Hepatocyte (in vitro differentiated cells): Measurements from ENCODE around the gene TRPC4AP. TPM values are rescaled to one million over a fixed set of nuclear protein-coding genes. Genes with fewer than 3 reads are reported as not detected.

Source experiments
- DNase-seq: peaks from one replicate; pipeline ENCODE4 v3.0.0-alpha.2; 2016; ENCODE audit warnings: low spot score
- H2AFZ ChIP-seq: fragments of 200-600 bp; sonication (generic); 2 replicates; pipeline ENCODE4 v1.6.0; 2016; ENCODE audit warnings: antibody characterized with exemption, mild to moderate bottlenecking
- H3K27ac ChIP-seq: fragments of 200-600 bp; sonication (generic); 2 replicates; pipeline ENCODE4 v1.5.1; 2016; ENCODE audit warnings: mild to moderate bottlenecking
- H3K27me3 ChIP-seq: fragments of 200-600 bp; sonication (generic); 2 replicates; pipeline ENCODE4 v1.6.1; 2016
- H3K36me3 ChIP-seq: fragments of 200-600 bp; sonication (generic); replicated peaks from 2 replicates; pipeline ENCODE4 v1.5.1; 2016; ENCODE audit warnings: low read depth; ENCODE audit not compliant: insufficient read depth
- H3K4me1 ChIP-seq: fragments of 200-600 bp; sonication (generic); 2 replicates; pipeline ENCODE4 v1.5.1; 2016; ENCODE audit warnings: mild to moderate bottlenecking, moderate library complexity; ENCODE audit not compliant: insufficient read depth
- H3K4me2 ChIP-seq: fragments of 200-600 bp; sonication (generic); 2 replicates; pipeline ENCODE4 v1.6.0; 2016
- H3K4me3 ChIP-seq: fragments of 200-600 bp; sonication (generic); 2 replicates; pipeline ENCODE4 v1.5.1; 2016; ENCODE audit warnings: mild to moderate bottlenecking
- H3K79me2 ChIP-seq: fragments of 200-600 bp; sonication (generic); 2 replicates; pipeline ENCODE4 v1.6.0; 2017; ENCODE audit warnings: mild to moderate bottlenecking
- H3K9me2 ChIP-seq: fragments of 200-600 bp; sonication (generic); replicated peaks from 2 replicates; pipeline ENCODE4 v1.6.0; 2017; ENCODE audit warnings: mild to moderate bottlenecking; ENCODE audit not compliant: insufficient read depth
- H3K9me3 ChIP-seq: fragments of 200-600 bp; sonication (generic); 2 replicates; pipeline ENCODE4 v1.5.1; 2016; ENCODE audit warnings: low read depth, mild to moderate bottlenecking
- H4K20me1 ChIP-seq: fragments of 200-600 bp; sonication (generic); 2 replicates; pipeline ENCODE4 v1.6.0; 2016; ENCODE audit warnings: mild to moderate bottlenecking; ENCODE audit not compliant: insufficient read depth, poor library complexity, severe bottlenecking
- EZH2 ChIP-seq: fragments of 200-600 bp; sonication (generic); IDR thresholded peaks from 2 replicates; pipeline ENCODE4 v1.6.1; 2016; ENCODE audit warnings: antibody characterized with exemption, mild to moderate bottlenecking, borderline replicate concordance
- EZH2phosphoT487 ChIP-seq: fragments of 200-600 bp; sonication (generic); IDR thresholded peaks from one replicate; pipeline ENCODE4 v1.6.1; 2018; ENCODE audit warnings: antibody characterized with exemption, mild to moderate bottlenecking, low read depth, moderate library complexity; ENCODE audit not compliant: unreplicated experiment, severe bottlenecking
- WGBS: methylation state at CpG from one replicate; pipeline ENCODE4 v1.1.6; 2016; ENCODE audit warnings: low lambda C conversion rate; ENCODE audit errors: missing lambda C conversion rate; 5-methylcytosine and 5-hydroxymethylcytosine counted together
- polyA plus RNA-seq: library from polyadenylated mRNA; unstranded; fragments of >200 nt; fragmentation: Nextera tagmentation; extraction: Ambion mirVana; gene quantifications from 2 replicates; pipeline ENCODE4 v1.2.1, GENCODE V29; 2016
- total RNA-seq: library from RNA; depleted of rRNA; stranded (reverse); fragments of >200 nt; gene quantifications from 2 replicates; pipeline ENCODE4 v1.2.3, GENCODE V29; 2014
- TF ChIP-seq, protein P1 (sequence below): fragments of 200-600 bp; sonication (generic); IDR thresholded peaks from 2 replicates; pipeline ENCODE4 v1.5.1; 2016; ENCODE audit warnings: antibody characterized with exemption, mild to moderate bottlenecking; ENCODE audit not compliant: poor library complexity

The TRPC4AP gene
- total and polyA plus RNA-seq, 2 experiments from 2014 or later: 88.6 to 94.9 TPM

DNA sequence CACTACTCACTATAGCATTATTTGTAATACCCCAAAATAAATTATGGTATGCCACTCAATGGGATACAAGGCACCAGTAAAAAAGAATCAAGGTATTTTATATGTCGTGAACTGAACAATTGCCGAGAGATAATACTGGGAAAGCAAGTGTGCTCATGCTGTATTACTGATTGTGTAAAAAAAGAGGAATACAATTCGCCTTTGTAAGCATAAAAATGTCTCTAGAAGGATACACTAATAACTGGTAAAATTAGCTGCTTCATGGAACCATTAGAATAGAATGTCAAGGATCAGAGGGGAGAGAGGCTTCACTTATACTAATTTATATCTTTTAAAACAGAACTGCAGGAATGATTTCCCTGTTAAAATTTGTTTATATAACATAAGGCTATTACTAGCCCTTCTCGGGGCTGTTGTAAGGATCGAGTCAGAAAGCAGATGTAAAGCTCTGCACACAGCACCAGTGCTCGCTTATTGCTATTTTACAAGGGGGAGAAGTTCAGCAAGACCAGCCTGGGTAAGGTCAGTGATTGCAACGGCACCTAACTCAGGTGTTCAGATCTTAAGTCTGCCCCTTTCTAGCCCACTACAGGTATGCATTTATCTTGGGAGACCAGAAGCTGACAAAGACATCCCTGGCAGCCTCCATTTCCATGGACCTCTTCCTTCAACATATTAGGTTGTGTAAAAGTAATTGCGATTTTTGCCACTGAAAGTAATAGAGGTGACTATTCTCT lies 75.3 kb downstream of the TRPC4AP start:
- Histone ChIP-seq H3K9me3 (no peaks in the 10 kb centered on the region), H3K36me3 (no peaks in the 10 kb centered on the region), H3K79me2 (no peaks in the 10 kb centered on the region), H3K4me1 (peaks cover 8% of the 10 kb centered on the region), H3K9me2 (no peaks in the 10 kb centered on the region), H4K20me1 (peaks cover 7% of the 10 kb centered on the region), H2AFZ (no peak overlapping the region), H3K4me3 (no peak overlapping the region), H3K27me3 (no peaks in the 10 kb centered on the region), H3K4me2 (no peak overlapping the region), H3K27ac (no peak overlapping the region)
- no peak for TF ChIP-seq EZH2
- no peak for TF ChIP-seq EZH2phosphoT487
- TF ChIP-seq, protein P1, sequence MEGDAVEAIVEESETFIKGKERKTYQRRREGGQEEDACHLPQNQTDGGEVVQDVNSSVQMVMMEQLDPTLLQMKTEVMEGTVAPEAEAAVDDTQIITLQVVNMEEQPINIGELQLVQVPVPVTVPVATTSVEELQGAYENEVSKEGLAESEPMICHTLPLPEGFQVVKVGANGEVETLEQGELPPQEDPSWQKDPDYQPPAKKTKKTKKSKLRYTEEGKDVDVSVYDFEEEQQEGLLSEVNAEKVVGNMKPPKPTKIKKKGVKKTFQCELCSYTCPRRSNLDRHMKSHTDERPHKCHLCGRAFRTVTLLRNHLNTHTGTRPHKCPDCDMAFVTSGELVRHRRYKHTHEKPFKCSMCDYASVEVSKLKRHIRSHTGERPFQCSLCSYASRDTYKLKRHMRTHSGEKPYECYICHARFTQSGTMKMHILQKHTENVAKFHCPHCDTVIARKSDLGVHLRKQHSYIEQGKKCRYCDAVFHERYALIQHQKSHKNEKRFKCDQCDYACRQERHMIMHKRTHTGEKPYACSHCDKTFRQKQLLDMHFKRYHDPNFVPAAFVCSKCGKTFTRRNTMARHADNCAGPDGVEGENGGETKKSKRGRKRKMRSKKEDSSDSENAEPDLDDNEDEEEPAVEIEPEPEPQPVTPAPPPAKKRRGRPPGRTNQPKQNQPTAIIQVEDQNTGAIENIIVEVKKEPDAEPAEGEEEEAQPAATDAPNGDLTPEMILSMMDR: no peak
- 81% methylated on average over 8 of the region's 8 CpGs for WGBS
- DNase-seq: no peak

DNA sequence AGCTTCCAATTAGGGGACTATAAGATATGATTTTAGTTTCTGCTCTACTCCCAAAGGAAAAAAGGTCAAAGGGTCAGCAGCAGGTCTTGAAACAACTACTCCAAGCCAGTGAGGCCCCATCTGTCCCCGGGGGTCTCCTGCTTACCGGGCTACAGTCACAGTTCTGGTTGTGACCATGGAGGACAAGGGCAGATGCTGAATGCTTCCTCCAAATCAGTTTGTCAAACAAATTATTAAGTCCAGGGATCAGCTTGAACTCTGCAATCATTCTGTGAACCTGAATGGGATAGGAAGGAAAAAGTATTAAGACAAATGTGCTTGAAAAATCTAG lies 76.8 kb downstream of the TRPC4AP start:
- H3K36me3 ChIP-seq: no peaks in the 10 kb centered on the region
- H3K4me2 ChIP-seq: no peak overlapping the region
- no peaks in the 10 kb centered on the region for H3K9me3 ChIP-seq
- no peak overlapping the region for H2AFZ ChIP-seq
- no peaks in the 10 kb centered on the region for H3K27me3 ChIP-seq
- H3K27ac ChIP-seq: no peak overlapping the region
- no peaks in the 10 kb centered on the region for H3K9me2 ChIP-seq
- H3K4me3 ChIP-seq: no peak overlapping the region
- DNase-seq: no peak
- no peak for TF ChIP-seq EZH2
- peaks cover 7% of the 10 kb centered on the region for H4K20me1 ChIP-seq
- 98% methylated on average over 2 of the region's 2 CpGs for WGBS
- peaks cover 8% of the 10 kb centered on the region for H3K4me1 ChIP-seq
- no peaks in the 10 kb centered on the region for H3K79me2 ChIP-seq

DNA sequence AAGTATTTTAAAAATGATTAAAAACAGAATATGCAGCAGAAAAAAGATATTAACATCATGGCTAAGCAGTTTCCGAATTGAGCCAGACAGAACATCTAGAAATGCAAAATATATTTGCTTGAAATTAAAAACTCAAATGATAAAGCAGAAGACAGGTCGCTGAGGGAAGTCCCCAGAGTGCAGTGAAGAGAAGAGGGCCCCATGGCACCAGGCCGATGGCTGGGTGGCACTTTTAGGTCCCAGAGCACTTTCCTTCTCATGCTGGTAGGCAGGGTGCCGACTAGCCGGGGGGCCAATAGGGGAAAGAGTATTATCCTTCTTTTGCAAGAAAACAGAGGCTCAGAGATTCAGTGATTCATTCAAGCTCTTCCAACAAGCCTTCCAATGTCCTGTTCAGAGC lies 78.1 kb downstream of the TRPC4AP start:
- Histone ChIP-seq H4K20me1 (peaks cover 7% of the 10 kb centered on the region), H3K4me3 (no peak overlapping the region), H3K9me3 (no peaks in the 10 kb centered on the region), H3K79me2 (no peaks in the 10 kb centered on the region), H3K4me2 (no peak overlapping the region), H2AFZ (no peak overlapping the region), H3K27me3 (no peaks in the 10 kb centered on the region), H3K27ac (no peak overlapping the region), H3K36me3 (no peaks in the 10 kb centered on the region), H3K9me2 (no peaks in the 10 kb centered on the region), H3K4me1 (peaks cover 8% of the 10 kb centered on the region)
- WGBS: 95% methylated on average over 5 of the region's 5 CpGs
- DNase-seq: no peak
- TF ChIP-seq EZH2 (no peak), EZH2phosphoT487 (no peak)
- TF ChIP-seq, protein P1: no peak

DNA sequence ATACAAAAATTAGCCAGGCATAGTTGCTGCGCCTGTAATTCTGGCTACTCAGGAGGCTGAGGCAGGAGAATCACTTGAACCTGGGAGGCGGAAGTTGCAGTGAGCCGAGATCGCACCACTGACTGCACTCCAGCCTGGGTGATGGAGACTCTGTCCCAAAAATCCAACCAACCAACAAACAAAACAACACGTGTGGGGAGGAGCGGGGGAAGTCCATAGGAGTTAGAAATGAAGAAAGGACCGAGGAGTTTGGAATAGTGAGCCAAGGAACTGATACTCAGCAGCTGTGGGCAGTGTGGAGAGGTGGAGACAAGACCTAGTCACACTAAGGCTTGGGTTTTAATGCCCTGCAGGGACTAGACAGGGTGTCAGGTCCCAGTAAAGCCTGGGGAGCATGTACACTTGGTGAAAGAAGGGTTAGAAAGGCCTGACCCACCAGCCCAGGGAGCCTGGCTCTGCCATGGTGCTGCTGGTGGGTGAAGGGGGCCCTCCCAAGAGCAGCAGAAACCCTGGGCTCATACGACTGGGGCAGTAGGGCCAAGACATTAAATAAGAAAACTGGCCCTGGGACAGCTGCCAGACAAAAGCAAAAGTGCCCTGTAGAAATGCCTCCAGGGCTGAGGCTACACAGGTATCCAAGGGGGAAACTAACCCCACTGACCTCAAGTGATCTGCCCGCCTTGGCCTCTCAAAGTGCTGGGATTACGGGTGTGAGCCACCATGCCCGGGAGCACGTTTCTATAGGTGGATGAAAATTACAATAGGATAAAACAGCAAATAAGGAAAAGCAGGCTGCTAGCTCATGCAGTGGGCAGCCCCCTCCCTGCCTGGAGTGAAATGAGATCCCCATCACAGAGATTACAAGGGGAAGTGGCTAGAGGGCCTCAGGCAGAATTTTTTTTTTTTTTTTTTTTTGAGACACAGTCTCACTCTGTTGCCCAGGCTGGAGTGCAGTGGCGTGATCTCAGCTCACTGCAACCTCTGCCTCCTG lies 78.9 kb downstream of the TRPC4AP start:
- no peak for DNase-seq
- TF ChIP-seq EZH2: no peak
- TF ChIP-seq, protein P1: no peak
- 90% methylated on average over 13 of the region's 13 CpGs for WGBS
- Histone ChIP-seq H2AFZ (no peak overlapping the region), H4K20me1 (peaks cover 7% of the 10 kb centered on the region), H3K9me3 (no peaks in the 10 kb centered on the region), H3K4me3 (no peak overlapping the region), H3K9me2 (no peaks in the 10 kb centered on the region), H3K36me3 (no peaks in the 10 kb centered on the region), H3K79me2 (no peaks in the 10 kb centered on the region), H3K27me3 (no peaks in the 10 kb centered on the region), H3K27ac (no peak overlapping the region), H3K4me1 (peaks cover 3% of the 10 kb centered on the region), H3K4me2 (no peak overlapping the region)
